ENCODE data around the gene ALS2. TPM values are rescaled to one million over a fixed set of nuclear protein-coding genes. Genes with fewer than 3 reads are reported as not detected.
"Not testable (repeated sequence)": the region's sequence is repeated elsewhere in the genome, so short reads cannot be mapped to it uniquely, and the experiment has no call there.

The ALS2 gene
- total RNA-seq, 1 experiment from 2014 or later: 22.2 TPM

DNA sequence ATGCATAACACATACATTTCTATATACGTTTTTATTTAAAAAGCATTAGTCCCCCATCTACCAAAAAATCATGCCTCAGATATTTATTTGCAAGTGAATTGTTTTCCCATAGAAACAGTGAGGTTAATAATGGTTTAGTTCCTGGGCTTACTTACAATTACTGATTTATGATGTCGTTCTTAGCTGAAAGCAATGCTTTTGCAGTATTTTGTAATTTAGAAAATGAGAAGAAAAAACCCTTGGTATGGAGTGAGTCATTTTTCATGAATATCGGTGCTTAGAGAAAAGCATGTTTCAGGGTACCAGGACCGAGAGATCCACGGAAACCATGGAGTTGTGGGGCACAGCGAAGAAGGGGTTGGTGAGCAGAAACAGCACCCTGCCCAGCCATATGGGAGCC, 13.6 kb upstream of the ALS2 start:
- DNase-seq (ENCODE audit: low spot score): no peak

DNA sequence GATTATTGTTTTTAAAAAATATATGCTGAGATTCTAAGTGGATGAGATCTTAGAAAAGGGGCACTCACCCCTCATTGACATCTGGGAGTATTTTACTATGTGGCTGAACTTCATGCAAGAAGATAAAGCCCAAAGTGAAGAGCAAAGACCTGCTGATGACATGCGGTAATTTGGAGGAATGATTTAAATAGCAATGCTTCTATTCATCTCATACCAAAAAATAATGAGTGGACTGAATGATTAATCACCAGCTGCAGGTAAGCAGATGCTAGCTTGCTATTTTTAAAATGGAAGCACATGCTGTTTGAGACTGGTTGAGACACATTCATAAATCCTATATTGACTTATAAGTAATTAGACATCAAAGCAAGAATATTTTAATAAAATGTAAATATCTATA, 12.9 kb upstream of the ALS2 start:
- no peak for DNase-seq (ENCODE audit: low spot score)

DNA sequence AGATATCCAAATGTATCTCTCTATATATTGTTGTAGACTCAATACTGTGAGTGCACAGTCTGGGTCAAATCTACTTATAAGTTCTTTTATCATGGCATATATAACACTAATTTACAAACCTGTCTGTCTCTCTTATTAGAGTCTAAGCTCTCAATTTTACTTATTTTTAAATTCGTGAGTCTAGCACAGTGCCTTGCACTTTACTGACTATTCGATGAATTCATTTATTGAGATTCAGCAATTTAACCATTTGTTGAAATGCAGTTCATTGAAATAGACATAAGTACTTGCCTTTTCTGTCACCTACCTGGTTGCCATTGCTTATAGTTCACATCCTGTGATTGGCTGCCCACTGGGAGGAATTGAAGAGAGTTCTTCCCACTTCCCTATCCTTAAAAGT, 10.3 kb upstream of the ALS2 start:
- no peak for DNase-seq (ENCODE audit: low spot score)

DNA sequence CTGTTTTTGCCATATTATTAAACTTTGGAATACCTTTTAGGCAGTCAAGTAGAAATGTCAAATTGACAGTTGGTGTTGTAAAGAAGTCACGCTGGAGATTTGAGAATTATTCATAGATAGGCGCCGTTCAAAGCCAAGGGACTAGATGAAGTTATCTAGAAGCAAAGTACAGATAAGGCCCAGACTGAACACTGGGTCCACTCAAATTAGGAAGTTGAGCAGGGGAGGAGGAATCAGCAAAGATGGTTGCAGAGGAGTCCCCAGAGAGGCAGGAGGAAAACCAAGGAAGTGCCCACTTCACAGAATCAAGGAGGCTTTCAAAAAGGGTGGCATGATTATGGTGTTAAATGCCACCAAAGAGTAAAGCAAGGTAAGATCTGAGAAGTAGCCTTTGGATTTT, 9.6 kb upstream of the ALS2 start:
- no peak for DNase-seq (ENCODE audit: low spot score)

DNA sequence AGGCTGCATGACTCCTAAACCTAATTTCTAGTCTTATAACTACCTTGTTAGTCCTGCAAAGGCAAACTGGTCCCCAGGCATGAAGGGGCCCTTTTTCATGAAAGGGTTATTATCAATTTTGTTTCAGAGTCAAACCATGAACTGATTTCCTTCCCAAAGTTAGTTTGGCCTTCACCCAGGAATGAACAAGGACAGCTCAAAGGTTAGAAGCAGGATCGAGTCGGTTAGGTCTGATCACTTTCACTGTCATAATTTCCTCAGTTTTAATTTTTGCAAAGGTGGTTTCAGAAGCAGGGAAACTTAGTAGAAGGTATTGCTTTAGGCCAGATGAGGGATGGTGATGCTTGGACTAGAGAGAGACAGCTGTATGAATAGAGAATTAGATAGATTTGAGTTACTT, 8.7 kb upstream of the ALS2 start:
- no peak for DNase-seq (ENCODE audit: low spot score)

DNA sequence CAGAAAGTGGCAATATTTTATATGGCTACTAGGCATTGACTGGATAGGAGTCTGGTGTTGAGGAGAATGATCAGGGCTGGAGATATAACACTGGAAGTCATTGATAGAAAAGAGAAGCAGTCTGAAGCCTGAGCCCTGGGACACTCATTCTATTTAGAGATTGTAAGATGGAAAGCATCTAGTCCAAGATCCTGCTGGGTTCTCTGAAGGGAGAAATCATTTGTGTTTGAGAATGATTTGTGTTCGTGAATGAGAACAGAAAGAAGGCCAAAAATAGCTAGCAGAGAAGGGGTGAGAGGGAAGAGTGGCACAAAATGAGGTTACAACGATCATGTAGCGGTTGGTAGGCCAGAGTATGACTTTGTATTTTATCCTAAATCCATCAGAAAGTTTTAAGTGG, 7.6 kb upstream of the ALS2 start:
- no peak for DNase-seq (ENCODE audit: low spot score)

DNA sequence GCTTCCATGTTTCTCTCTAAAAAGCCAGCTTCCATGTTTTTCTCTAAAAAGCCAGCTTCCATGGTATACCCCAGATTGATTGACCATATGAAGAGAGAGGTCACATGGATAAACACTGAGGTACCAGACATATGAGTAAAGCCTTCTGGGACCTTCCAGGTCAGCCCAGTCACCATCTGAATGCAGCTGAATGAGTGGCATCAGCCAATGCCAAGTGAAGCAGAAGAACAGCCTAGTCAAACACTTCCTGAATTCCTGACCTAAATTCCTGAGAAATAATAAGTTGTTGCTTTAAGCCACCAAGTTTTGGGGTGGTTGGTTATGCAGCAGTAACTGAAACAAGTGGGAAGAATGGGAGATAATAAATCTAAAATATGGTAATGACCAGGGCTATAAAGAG, 5.7 kb upstream of the ALS2 start:
- no peak for DNase-seq (ENCODE audit: low spot score)

DNA sequence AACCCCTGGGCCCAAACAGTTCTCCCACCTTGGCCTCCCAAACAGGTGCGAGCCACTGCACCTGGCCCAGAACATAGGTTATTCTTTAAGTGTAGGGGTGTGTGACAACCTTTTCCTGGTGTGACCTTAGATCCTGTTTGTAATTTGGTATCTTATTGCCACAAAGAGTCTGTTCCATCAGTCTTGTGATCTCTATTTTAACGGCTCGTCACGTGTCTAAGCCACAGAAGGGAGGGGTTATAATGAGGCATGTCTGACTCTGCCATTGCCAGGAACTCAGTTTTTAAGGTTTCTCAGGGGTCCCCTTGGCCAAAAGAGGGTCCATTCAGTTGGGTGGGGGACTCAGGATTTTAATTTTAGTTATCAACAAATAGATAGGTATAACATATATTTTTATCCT, 4.4 kb upstream of the ALS2 start:
- no peak for DNase-seq (ENCODE audit: low spot score)

DNA sequence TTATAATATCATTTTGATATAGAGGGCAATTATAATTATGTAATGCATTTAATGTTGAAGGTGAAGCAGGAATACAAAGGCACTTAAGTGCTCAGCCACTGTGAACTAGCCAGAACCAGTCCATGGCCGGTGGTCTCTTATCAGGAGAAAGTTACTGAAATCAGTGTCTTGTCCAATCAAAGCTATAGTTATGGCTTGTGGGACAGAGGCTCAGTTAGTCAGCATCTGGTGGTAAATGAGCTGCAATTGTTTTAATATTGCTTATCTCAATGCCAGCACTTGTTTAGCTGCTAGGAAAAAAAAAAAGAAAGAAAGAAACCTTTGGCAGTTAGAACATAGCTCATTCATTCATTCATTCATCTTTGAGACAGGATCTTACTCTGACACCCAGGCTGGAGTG, 3.8 kb upstream of the ALS2 start:
- no peak for DNase-seq (ENCODE audit: low spot score)

DNA sequence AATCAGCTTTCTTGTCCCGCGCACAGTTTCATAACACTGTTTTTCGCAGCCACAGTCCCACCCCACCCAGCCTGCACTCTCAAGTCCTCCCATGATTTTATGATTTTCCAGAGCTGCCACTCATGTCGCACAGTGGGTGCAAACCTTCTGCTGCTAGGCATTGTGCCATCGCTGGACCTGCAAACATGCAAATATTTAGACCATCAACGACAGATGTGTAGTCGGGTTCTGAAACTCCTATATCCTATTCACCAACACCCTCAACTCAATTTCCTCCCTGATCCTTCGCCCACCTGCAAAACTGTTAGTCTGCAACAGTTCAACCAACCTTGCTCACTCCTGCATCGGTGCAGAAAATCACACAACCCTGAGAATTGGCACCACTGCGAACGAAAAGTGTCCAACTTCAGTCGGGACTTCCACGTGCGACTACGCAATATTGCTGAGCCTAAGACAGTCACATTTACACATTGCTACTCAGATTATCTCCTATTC, 871 bp upstream of the ALS2 start:
- DNase-seq (ENCODE audit: low spot score): no peak

DNA sequence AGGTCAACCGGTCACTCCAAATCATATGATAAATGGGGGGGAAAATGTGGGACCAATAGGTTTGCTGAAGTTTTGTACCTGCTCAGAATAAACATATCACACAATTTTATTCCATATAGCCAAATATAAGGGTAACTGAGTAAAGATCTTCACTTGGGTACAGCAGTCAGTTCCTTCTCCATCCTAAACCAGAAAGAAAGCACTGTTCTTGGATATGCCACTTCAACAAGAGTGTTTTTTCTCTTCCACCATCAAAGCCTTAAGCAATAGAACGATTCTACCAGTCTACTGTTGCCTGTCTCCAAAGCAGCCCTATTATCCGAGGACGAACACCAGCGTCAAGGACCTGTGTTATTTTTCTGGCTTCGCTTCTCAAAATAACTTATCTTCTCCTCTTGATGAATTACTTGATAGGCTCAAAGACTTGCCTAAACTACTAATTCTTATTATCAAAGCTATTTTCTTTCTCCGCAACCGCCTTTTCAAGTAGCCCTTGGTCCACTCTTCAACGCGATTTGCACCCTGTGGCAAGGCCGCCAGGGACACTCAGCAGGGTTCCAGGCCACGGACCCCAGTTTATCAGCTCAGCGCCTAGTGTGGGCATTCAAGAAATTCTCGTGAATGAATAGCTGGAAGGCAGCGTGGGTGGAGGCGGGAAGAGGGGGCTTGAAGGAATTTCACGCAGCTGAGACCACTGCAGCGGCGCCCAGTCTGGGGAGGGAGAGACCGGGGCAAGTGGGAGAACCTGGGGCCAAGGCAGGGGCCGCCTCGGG, 646 bp downstream of the ALS2 start:
- DNase-seq (ENCODE audit: low spot score): no peak

DNA sequence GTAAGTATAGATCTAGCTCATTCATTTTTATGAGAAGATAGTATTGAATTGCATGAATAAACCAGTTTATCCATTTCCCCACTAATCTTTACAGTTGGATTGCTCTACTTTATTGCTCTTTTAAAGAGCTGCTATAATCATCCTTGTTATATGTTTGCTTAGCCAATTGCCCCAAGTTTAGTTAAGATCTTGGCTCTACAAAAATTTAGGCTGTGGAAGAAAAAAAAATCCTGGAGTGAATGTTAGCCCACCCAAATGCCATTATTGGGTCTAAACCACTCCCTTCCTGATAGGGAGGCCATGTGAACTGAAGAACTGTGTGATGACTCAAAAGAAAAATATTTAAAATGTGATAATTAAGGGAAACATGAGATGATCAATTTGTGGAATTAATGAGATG, 2.9 kb downstream of the ALS2 start:
- DNase-seq (ENCODE audit: low spot score): no peak

DNA sequence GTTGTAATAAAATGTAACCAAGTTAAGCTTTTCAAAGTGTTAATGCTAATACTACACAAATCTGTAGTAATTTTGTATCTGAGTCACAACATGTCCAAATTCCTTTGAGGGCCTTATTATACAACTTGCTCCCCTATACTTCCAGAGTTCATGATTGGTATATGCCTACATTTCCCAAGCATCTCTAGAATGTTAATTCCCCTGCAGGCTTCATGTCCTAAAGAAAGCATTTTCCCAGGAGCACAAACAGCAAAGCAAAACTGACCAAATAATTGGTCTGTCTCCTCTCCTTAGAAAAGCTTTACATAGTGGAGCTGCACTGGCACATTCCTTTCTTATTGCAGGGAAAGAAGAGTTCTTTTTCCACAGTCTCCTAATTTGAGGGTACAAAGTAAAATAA, 3.7 kb downstream of the ALS2 start:
- no peak for DNase-seq (ENCODE audit: low spot score)

DNA sequence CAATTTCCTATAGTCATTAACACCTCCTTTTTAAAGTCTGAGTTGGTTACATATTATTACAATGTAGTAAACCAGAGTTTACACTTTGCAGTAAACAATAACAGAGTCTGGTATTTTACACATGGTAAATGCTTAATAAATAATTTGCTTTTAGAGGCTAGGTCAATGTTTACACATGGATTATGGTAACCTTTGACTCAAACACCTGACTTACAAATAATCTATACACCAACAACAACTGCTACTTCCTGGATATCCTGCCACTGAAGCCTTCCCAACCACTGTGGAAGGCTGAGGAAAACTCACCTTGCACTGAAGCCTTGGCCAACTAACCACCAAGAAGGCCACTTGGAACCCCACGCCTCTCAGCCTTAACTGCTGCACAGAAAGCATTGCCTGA, 5.4 kb downstream of the ALS2 start:
- DNase-seq (ENCODE audit: low spot score): no peak

DNA sequence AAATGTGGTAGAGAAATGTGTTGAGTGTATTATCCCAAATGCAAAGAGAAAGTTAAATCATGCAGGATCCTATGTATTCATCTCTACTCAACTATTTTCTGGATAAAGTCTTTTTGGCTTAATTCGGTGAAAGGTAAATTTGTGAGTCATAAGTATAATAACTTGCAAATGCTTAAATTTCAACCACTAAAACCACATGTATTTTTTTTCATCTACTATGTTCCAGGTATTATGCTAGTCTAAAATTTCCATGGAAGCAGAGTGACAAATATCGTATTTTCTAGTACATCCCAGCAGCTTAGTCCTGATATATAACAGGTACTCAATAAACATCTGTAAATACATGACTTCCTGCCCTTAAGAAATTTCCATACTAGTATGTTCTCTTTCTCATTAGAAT, 6.2 kb downstream of the ALS2 start:
- DNase-seq (ENCODE audit: low spot score): no peak

DNA sequence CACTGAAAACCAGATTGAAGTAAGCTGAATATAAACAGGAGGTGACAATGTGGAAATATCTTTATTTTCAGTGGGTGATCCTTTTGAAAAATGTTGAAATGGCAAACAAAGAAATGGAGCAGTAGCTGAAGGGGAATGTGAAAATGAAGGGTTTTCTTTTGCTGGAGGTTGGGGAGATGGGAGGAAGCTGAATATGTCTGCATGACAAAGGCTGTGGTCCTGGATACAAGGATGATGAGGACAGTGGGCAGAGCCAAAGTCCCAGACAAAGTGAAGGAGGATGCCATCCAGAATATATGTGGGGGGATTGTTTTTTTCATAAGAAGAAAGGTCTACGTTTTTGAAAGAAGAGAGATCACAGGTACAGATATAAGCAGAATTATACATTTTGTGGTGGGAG, 6.7 kb downstream of the ALS2 start:
- DNase-seq (ENCODE audit: low spot score): no peak

DNA sequence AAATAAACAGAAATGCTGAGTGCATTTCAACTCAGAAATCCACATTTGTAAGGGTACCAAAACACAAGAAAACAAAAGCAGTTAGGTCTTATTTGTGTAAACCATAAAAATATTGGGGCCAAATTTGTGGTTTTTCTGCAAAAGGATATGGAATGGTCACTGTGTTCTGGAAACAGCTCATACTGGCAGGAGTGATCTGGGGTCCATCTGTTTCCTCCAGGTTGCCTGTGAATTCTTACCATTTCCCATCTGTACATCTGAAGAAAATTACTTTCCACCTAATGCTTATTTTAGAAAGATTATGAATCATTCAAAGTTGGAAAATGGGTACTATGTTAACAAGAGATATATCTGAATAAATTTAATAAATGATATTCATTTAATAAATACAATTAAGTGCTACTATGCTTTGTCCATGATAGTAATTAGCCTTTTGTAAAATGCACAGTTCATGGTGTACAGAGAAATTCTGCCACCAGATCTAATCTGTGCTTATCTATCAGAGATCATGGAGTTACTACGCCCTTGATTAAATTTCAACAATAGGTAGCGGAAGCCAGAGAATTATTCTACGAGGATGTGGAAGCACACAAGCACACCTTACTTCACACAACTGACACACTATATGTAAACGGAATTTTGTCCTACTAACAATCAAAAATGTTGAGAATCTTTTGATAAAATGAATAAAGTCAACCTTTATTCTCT, 10.9 kb downstream of the ALS2 start:
- no peak for DNase-seq (ENCODE audit: low spot score)

DNA sequence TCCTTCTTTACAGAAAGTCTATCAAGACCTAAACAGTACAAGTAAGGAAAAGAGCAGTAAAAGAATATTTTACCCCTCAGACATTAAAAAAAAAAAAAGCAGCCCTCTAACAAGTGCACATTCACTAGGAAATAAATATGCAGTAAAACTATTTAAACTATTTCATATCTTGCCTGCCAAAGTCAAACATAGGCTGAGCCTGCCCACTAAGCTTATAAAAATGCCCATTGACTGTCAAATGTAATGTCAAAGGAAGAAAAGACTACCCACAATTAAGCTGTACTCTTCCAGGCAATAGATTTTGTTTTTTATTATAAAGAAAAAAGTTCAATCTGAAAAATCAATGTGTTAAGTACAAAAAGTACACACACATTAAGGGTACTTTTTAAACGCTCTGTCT, 11.8 kb downstream of the ALS2 start:
- no peak for DNase-seq (ENCODE audit: low spot score)

DNA sequence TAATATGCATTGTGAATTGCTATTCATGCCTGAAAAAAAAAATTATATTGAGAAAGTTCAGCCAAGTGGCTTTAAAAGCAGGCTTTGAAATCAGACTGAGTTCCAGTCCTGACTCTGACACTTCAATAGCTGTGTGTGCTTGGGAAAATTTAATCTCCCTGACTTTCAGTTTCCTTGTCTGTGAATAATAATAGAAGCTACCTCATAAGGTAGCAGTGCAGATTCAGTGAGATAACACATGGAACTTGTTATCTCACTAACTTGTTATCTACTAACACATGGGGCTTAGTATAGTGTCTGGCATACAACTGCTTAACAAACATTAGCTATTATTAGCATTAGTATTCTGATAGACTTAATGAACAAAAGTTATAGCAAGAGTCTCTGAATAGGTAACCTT, 14.9 kb downstream of the ALS2 start:
- DNase-seq (ENCODE audit: low spot score): no peak

DNA sequence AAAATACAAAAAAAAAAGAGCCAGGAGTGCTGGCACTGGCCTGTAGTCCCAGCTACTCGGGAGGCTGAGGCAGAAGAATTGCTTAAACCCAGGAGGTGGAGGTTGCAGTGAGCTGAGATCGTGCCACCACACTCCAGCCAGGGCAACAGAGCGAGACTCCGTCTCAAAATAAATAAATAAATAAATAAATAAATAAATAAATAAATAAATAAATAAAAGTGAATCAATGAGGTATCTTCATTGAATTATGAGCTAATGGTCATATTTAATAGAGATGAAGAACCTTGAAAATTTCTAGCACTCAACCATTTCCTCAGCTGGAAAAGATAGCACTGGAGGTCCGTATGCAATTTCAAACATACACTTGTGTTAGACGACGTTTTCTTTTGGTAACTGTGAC, 16.3 kb downstream of the ALS2 start:
- DNase-seq (ENCODE audit: low spot score): not testable (repeated sequence)

DNA sequence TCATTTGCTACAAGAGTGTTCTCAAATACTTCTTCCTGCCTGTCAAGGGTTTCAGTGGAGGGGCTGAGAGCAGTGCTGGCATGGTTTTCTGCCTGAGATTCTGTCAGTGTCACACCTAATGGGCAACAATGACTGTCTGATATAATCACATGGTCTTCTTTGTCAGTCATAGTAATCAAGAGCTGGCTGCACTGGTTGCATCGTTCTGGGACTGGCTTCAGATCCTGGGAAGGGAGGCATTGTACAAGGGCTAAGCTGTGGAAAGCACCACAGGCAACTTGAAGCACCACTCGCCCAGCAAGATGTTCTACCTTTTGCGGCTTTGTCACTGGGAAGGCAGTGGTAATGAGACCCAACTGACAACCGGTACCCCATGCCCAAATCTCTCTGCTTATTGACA, 19.6 kb downstream of the ALS2 start:
- no peak for DNase-seq (ENCODE audit: low spot score)

DNA sequence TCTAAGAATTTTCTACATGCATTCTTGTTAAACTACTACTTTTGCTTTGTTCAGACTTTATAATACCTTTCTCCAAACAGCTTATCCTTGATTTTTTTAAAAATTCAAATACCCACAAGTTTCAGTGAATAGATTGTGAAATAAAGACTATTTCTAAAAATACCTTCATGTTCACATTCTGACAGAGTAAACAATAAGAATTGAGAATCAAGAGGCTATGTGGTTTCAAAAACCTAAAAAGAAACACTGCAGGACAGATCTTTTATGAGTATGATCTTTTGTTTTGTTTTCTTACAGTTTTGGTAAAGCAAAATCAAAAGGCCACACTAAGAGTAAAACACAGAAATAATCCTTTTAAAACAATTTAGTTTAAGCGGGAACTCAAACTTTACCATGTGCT, 21.2 kb downstream of the ALS2 start:
- DNase-seq (ENCODE audit: low spot score): no peak

DNA sequence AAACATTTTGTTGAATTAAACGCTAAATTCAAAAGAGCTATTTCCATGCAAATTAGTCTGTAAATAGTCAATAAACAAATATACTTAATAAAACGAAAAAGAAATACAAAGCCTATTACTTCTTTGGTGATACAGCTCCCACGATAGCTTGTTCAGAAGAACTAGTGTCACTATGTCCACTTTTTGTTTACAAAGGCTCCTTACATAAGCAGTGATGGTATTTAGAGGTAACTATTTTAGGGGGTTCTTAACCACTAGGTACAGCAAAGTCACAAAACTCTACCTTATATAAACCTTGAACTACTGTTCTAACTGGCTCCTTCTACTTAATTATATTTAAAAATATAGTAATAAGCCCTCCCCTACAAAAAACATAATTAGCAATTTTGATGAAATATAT, 21.9 kb downstream of the ALS2 start:
- DNase-seq (ENCODE audit: low spot score): no peak

DNA sequence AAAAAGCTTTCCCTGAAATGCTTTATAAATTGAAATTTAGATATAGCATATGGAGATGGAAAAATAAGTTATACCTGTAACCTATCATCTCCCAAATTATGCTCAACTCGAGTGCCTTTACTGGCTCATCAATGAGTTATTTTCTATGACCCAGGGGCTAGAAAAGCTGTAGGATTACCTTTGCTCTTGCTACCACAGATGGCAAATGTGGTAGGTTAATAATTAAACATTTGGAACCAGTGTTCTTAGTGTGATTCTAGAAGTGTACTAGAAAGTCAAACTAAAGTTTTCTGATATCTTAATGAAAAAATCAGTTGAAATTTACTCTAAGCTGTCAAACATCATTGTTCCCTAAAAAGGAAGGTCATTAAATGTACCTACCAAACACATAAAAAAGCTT, 22.5 kb downstream of the ALS2 start:
- DNase-seq (ENCODE audit: low spot score): no peak
